Endometrium (tissue), 2 donors: ENCODE measurements around the gene COQ2.
"Not testable (repeated sequence)": the region's sequence is repeated elsewhere in the genome, so short reads cannot be mapped to it uniquely, and the experiment has no call there.

ENCODE experiments used
- FAIRE-seq: peaks from 2 replicates; lab custom pipeline; 2012; peaks lifted over from hg19 to GRCh38; lab: Jason Lieb, UNC
- donor health status: control.
- donor health status: control.

The COQ2 gene, protein sequence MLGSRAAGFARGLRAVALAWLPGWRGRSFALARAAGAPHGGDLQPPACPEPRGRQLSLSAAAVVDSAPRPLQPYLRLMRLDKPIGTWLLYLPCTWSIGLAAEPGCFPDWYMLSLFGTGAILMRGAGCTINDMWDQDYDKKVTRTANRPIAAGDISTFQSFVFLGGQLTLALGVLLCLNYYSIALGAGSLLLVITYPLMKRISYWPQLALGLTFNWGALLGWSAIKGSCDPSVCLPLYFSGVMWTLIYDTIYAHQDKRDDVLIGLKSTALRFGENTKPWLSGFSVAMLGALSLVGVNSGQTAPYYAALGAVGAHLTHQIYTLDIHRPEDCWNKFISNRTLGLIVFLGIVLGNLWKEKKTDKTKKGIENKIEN

DNA sequence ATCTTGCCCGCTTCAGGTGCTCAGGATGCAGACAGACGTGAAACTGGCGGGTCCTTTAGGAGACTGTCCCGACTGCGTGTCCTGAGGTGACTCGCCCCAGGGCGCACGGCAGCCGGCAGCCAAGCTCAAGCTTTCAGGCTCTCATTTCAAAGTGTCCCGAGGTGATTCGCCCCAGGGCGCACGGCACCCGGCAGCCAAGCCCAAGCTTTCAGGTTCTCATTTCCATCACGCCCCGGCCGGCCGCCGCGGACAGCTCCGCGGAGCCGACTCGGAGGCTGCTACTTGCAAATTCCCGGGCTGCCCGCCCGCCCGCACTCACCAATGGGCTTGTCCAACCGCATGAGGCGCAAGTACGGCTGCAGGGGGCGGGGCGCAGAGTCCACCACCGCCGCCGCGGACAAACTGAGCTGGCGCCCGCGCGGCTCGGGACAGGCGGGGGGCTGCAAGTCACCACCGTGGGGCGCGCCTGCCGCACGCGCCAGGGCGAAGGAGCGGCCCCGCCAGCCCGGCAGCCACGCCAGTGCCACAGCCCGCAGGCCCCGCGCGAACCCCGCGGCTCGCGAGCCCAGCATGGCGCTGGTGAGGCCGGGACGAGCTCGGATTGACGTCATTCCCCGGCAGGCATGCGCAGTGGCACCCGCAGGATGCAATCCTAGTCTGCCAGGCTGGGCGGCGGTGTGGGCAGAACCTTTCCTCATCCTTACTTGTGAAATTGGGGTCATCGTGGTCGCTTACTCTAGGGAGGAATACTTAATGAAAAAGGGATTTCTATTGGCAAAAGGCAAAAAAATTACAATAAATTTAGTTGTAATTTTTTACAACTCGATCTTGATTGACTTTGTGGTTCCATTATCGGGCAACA is at the start of gene COQ2:
Gene COQ2, minus strand, starts transcription at position 606 of the 862 bp plus-strand sequence. Its CDS starts 34 bp downstream, at position 572.
- FAIRE-seq = no peak

DNA sequence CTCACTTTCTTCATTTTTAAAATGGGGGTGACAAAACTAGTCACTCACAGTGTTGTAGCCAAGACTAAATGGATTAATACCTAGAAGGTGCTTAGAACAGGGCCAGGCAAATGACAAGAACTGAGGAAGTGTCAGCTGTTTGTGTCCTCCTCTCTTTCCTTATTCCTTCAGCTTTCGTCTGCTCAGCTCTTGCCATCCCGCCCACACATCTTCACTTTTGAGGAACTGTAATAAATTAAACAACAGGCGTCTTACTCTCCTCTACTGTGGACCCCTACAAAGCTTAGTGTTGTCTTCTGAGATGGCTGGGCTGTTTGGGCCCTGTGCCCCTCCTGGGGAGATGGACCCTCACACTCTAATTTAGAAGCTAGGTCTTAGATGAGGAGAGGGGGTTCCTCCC is 47.4 kb upstream of the COQ2 start:
- FAIRE-seq = no peak

DNA sequence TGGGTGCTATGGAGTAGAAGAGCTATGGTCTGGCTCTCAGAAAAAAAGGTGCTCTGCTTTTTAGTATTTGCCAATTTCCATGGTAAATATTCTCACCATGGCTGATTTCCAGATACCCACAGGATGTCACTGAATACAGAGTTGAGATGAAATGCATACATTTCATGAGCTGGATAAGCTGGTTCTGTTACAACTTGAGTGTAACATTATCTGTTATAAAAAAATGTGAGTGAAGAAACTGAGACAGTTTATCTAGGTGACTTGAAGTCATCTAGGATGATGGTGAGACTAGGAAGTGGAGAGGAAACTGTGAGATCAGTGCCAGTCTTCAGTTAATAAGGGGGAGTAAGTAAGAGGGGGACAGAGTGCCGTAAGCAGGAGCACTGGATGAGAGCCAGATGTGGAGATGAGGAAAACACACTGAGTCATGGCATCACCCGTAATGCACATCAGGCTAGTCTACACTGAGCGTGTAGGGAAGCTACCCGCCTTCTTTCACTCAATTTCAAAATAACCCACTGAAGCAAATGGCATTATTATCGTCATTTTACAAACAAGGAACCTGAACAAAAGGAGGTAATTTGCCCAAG is 45.0 kb upstream of the COQ2 start:
- no peak for FAIRE-seq

DNA sequence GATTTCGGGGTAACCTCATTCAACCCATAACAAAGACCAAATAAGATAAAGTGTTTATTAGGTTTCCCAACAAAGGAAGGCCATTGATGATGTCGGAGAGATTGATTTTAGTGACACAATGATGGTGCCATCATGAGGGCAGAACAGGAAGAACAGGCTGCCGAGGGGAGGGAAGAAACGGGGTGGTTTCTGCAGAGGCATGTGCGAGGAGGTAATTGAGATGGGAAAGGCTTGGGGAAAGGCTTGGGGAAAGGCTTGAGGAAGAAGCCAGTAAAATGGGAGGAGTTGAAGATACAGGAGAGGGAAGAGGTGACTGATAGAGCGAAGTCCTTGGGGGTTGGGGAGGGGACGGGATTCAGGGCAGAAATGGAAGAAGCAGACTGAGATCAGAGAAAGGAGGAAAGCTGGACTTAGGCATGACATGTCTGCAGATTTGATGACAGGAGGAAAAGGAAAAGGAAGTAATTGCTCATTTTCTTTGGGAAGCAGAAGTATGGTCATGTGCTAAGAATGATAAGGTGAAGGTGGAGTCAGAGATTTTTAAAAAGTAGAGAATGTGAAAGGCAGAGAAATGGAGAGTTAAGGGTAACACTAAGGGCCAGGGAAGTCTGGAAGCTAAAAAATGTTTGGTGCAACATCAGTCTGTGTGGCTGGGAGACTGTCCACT is 44.1 kb upstream of the COQ2 start:
- no peak for FAIRE-seq

DNA sequence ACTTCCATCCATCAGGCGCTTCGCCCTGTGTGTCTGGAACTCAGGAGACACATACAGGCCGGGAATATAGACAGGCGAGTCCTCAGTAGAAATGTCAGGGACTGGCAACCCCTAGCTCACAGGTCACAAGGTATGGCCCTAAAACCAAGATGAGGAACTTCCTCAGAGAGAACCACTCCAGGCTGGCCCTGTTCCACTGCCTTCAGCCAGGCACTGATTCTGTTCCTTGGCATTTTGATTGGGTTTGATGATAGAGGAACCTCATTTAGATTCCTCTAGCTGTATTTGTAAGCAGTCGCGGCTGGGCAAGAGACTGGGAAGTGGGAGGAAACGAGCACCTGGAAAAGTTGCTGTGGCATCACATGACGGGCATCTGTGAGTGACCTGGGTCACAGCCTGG is 41.9 kb upstream of the COQ2 start:
- no peak for FAIRE-seq

DNA sequence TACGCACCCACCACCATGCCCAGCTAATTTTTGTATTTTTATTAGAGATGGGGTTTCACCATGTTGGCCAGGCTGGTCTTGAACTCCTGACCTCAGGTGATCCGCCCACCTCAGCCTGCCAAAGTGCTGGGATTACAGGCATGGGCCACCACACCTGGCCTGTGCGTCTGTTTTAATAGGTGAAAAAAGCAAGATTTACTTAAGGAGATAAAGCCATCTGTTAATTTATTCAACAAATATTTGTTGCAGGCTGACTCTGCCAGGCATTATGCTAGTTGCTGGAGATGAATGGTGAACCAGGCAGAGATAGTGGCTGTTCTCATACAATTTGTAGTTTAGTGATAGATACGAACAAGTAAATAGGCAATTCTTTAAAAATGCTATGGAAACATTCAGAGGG is 40.7 kb upstream of the COQ2 start:
- not testable (repeated sequence) for FAIRE-seq

DNA sequence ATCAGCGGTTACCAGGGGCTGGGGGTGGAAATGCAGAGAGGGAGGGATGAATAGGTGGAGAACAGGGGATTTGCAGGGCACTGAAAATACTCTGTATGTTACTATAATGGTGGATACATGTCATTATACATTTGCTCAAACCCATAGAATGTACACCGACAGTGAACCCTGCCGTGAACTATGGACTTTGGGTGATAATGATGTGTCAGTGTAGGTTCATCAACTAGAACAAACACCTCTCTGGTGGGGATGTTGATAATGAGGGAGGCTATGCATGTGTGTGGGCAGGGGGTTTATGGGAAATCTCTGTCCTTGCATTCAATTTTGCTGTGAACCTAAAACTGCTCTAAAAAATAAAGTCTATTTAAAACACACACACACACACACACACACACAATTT is 38.5 kb upstream of the COQ2 start:
- no peak for FAIRE-seq

DNA sequence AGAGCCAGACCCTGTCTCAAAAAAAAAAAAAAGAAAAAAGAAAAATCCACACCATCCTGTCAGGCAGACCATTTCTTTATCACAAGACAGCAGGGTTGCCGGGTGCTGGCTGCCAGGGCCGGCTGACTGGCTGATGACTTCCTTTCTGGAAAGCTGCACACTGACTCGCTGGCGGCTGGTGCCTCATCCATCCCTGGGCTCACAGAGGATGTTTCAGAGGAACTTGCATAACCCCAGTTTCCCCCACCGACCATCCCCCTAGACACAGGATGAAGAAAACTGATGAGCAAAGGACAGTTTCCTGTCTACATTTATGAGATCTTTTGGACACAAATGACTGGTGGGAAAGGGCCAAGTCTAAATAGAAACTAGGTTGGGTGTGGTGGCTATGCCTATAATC is 36.0 kb upstream of the COQ2 start:
- FAIRE-seq = no peak

DNA sequence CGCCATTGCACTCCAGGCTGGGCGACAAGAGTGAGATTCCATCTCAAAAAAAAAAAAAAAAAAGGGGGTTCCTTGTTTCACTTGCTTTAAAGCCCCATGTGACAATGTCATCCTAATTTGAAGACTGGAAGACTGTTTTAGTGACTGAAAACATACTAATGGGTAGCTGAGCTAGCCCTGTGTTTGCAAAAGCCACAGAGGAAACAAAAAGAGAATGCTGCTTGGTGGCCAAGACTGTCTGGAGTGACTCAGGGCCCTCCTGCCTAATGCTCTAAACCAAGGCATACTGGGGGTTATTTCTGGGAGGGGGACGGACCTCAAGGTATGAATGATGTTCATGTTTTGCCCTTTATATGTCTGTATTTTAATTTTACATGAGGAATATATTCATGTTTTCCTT is 34.1 kb upstream of the COQ2 start:
- FAIRE-seq = no peak

DNA sequence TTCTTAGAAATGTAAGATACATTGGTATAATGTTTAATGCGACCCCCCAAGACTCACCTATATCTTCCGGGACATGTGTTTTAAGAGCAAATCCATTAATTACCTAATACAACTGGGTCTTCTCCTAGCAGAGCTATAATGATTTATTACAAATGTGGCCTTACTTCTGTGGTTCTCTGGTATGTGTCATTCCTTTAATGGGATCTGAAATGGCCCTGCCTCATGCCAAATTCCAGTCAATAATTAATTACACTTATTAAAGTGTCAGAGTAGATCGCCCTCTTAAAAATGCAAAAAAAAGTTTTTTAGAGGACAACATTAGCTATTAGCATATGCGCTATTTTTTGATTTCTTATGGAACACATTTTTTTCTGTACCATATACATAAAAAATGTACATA is 33.1 kb upstream of the COQ2 start:
- FAIRE-seq = no peak

DNA sequence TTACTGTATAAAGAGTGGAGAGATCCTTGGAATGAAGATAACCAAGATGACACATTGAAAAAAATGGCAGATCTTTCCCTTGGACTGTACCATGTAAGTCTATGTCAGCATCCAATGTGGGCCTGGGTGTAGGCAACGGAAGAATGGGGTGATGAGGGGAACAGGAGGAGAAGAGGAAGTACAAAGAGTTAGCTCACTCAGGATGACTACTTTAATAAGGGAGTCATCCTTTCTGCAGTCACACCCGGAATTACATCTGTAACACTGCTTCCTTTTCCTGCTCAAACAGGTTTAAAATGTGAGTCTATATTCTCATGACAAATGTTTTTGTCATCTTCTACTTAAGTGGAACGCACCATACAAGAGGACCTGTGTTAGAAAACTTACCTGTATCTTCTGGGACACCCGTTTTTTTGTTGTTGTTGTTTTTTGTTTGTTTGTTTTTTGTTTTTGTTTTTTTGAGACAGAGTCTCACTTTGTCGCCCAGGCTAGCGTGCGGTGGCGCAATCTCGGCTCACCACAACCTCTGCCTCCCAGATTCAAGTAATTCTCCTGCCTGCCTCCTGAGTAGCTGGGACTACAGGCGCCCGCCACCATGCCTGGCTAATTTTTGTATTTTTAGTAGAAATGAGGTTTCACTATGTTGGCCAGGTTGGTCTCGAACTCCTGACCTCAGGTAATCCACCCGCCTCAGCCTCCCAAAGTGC is 32.0 kb upstream of the COQ2 start:
- no peak for FAIRE-seq

DNA sequence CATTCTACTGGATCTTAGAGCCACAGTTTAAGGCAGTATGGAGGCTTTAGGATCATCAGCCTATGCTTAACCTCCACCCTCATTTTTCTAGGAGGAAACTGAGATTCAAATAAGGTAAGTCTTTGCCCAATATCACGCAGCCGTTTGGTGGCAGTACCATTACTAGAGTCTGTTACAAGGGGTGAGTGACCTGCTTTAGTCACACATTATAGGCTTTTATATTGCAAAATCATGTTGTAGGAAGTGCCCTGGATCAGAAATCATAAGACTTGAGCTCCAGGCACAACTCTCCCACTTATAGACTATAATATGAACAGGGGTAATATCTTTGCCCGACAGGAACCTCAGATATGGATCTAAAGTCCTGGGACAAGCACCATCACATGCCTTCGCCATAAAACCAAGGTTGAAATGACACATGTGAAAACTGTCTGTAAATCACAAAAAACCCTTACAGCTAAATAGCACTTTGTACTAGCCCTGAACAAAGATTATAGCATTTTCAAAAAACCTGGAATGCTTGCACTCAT is 30.8 kb upstream of the COQ2 start:
- FAIRE-seq = no peak

DNA sequence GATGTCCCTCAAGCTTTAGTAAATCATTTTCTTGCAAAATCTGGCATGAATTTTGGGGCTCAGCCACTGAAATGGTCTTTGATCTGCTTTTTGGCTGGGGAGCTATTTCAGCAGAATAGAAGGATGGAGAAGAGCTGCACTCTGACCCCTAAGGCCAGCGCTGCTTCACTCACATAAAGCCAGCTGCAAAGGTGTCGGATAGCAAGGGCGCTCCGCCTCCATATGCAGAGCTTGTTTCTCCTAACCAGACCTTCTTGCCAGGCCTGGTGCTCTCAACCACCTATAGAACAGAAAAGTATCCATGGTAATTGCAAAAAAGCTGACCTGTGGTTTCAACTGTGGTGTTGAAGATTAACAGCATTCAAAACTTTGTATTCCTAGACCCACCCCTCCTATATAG is 24.1 kb upstream of the COQ2 start:
- FAIRE-seq = no peak

DNA sequence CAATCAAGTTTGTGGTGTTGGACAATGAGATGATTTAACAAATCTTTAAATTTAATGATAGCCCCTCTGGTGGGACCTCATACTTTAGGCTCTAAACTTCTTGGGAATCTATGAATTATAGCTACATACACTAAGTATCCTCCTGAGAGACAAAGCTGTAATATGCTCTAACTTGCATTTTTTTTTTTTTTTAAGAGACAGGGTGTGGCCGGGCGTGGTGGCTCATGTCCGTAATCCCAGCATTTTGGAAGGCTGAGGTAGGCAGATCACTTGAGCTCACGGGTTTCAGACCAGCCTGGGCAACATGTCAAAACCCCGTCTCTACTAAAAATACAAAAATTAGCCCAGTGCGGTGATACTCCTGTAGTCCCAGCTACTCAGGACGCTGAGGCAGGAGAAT is 23.3 kb upstream of the COQ2 start:
- no peak for FAIRE-seq

DNA sequence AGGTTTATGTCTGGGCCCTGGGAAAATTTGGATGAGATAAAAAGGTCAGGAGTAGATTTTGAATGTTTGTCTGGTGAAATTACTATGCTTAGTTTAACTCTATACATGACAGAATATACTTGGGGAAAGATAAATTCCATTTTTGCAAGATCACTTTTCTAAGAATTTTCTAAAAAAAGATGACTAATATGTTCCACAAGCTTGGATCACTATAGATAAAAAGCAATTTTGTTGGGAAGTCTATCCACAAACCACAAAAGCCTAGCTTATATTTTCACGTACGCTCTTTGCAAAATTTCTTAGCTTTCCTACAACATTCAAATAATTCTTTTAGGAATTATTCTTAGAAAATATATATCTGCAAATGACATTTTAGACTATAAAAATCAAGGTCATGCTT is 20.6 kb upstream of the COQ2 start:
- no peak for FAIRE-seq

DNA sequence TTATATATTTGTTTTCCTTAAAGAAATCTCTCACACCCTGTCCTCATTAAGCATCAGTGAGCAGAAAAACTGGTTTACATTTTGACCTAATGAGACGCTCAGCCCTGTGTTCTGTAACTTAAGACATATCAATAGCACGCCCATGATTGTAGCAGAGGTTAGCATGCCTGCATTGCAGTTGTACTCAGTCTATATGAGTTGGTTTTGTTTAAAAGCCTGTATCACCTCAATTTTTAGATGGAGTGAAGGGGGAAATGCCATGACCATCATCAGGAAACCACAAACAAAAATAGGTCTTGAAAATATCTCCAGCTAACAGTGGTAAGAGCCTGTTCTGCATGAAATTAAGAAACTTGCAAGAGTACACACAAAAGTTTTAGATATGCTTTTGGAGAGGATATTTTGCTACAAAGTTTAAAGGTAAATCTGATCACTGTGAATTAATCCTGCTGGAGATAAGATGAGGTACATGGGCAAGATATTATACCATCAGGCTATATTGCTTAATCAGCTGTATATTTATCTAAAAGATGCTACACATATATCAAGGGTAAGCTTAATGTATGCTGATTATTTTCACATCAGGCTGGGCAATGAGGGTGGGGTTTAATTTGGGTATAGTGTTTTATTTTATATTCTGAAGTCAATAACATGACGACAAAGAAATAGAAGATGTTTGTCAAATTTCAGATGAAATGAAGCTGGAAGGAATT is 13.1 kb upstream of the COQ2 start:
- FAIRE-seq = no peak

DNA sequence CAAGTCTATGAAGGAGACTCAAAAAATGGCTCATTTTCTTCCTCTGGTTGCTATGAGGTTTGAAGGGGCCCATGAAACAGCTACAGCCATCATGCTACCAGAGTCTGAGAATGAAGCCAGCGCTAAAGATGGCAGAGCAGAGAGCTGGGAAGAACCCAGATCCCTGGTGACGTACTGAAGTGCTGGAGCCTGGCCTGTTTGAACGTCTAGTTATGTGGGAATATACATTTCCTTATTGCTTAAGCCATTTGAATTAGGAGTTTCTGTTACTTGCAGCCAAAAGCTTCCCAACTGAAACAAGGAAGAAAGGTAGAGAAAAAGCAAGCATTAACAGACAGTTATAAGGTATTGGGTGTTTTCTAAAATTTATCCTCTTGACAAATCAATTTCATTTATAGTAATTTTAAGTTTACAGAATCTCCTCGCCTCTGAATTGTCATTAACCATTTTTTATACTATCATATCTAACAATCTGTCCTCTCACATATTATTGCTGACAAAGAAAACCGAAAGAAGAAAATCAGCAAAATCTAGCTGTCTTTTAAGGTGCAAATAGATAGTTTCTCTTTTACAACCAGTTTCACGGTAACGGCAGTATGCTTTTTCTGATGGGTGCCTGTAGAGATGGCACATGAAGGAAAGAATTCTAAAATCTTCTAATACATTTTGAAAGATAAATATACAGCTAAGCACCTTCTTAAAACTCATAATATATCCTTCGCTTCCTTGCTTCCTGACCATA is 8.9 kb upstream of the COQ2 start:
- no peak for FAIRE-seq

DNA sequence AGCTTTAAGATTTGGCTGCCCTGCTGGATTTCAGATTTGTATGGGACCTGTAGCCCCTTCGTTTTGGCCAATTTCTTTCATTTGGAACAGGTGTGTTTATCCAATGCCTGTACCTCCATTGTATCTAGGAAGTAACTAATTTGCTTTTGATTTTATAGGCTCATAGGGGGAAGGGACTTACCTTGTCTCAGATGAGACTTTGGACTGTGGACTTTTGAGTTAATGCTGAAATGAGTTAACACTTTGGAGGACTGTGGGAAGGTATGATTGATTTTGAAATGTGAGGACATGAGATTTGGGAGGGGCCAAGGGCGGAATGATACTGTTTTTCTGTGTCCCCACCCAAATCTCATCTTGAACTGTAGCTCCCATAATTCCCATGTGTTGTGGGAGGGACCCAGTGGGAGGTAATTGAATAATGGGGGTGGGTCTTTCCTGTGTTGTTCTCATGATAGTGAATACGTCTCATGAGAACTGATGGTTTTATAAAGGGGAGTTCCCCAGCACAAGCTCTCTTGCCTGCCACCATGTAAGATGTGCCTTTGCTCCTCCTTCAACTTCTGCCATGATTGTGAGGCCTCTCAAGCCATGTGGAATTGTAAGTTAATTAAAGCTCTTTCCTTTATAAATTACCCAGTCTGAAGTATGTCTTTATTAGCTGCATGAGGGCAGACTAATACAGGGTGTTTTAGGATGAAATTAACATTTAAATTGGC is 5.6 kb upstream of the COQ2 start:
- FAIRE-seq = not testable (repeated sequence)

DNA sequence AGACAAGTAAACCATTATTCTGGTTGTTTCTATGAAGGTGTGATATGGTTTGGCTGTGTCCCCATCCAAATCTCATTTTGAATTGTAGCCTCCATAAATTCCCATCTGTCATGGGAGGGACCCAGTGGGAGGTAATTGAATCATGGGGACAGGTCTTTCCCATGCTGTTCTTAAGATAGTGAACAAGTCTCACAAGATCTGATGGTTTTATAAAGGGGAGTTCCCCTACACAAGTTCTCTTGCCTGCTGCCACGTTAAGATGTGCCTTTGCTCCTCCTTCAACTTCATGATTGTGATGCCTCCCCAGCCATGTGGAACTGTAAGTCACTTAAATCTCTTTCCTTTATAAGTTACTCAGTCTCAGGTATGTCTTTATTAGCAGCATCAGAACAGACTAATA is 3.8 kb upstream of the COQ2 start:
- FAIRE-seq = not testable (repeated sequence)

DNA sequence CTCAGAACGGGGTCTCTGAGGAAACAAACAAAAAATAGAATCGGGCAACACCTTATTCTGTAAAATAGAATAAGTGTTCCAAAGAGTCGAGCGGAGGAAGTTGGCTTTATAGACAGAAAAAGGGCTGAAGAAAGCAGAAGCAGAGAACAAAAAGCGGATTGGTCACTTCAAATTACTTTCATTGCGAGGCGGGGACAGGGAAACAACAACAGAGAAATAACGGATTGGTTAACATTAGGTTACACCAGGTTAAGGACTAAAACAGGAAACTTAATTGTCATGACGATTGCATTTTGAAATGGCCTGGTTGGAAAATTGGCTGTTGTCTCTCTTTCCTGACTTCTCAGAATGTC is 433 bp upstream of the COQ2 start:
- no peak for FAIRE-seq
